Measurements from ENCODE around the gene CRACR2A. TPM values are rescaled to one million over a fixed set of nuclear protein-coding genes. Genes with fewer than 3 reads are reported as not detected.

Gene CRACR2A
- total and polyA plus RNA-seq, 2 of the 13 experiments (the other 11 are each of a cell fraction or from before 2014, with no cell fraction given), result 0.09 to 0.20 TPM

DNA sequence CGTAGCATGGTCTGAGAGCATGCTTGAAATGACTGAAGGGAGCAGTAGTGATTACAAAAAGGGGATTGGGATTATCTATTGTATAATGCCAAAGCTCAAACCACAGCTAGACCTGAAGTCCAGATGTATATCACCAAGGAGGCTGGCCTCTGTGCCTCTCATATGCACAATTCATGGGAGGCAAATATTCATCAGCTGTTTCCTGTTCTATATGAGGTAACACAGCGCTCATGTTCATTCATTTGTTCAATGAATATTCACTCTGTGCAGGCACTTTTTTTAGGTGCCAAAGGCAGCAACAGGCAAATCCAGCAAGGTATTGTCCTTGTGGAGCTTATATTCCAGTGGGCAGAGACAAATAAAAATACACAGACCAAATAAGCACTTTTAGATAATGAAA, 39.0 kb downstream of the CRACR2A start:
- Histone ChIP-seq H3K9me3 (ENCODE audit: low read length) (no peaks in the 10 kb centered on the region), H3K9ac (ENCODE audit: insufficient read depth, low read depth, low read length) (no peak overlapping the region), H3K27me3 (ENCODE audit: control insufficient read depth in 1 of 2, insufficient read depth in 2 of 2, low read length in 2 of 2) (no peaks in the 10 kb centered on the region), H4K20me1 (ENCODE audit: insufficient read depth, low read length) (no peaks in the 10 kb centered on the region), H3K79me2 (ENCODE audit: insufficient read depth, low read length) (no peaks in the 10 kb centered on the region), H3K4me2 (ENCODE audit: low read depth, low read length) (no peak overlapping the region), H3K4me1 (ENCODE audit: insufficient read depth, low read length) (peaks cover 21% of the 10 kb centered on the region), H3K27ac (ENCODE audit: extremely low read length, insufficient read depth, low read length) (no peak overlapping the region), H3K36me3 (replicated peaks in 1 of 2; ENCODE audit: control insufficient read depth in 1 of 2, insufficient read depth in 2 of 2, low read length in 2 of 2) (no peaks in the 10 kb centered on the region), H3K4me3 (replicated peaks in 1 of 3; ENCODE audit: insufficient read depth in 1 of 3, low read depth in 2 of 3, low read length in 3 of 3) (no peak overlapping the region), H2AFZ (ENCODE audit: low read length) (no peak overlapping the region)
- intact Hi-C loops (cut with micrococcal nuclease; ENCODE audit: unreplicated experiment), result no loop called here
- FAIRE-seq (no peak), DNase-seq (ENCODE audit: low spot score) (no peak), ATAC-seq (no peak)
- TF ChIP-seq, protein P1, sequence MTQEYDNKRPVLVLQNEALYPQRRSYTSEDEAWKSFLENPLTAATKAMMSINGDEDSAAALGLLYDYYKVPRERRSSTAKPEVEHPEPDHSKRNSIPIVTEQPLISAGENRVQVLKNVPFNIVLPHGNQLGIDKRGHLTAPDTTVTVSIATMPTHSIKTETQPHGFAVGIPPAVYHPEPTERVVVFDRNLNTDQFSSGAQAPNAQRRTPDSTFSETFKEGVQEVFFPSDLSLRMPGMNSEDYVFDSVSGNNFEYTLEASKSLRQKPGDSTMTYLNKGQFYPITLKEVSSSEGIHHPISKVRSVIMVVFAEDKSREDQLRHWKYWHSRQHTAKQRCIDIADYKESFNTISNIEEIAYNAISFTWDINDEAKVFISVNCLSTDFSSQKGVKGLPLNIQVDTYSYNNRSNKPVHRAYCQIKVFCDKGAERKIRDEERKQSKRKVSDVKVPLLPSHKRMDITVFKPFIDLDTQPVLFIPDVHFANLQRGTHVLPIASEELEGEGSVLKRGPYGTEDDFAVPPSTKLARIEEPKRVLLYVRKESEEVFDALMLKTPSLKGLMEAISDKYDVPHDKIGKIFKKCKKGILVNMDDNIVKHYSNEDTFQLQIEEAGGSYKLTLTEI (CRISPR knock-in tag; conservative IDR thresholded peaks at IDR 0.05), result no peak
- TF ChIP-seq U2AF1 (optimal IDR thresholded peaks at IDR 0.05; ENCODE audit: low read depth, low read length) (no peak), DR1 (CRISPR knock-in tag; IDR thresholded peaks at IDR 0.05) (no peak), ZNF660 (CRISPR knock-in tag; IDR thresholded peaks at IDR 0.05; ENCODE audit: borderline replicate concordance, low read depth) (no peak), ESRRA (CRISPR knock-in tag; IDR thresholded peaks at IDR 0.05; ENCODE audit: low read depth) (no peak), SP2 (CRISPR knock-in tag; IDR thresholded peaks at IDR 0.05) (no peak), GMEB1 (CRISPR knock-in tag; IDR thresholded peaks at IDR 0.05; ENCODE audit: borderline replicate concordance) (no peak), MXD4 (CRISPR knock-in tag; IDR thresholded peaks at IDR 0.05) (no peak), ZNF576 (CRISPR knock-in tag; IDR thresholded peaks at IDR 0.05) (no peak), NBN (conservative IDR thresholded peaks at IDR 0.05) (no peak), ZNF761 (CRISPR knock-in tag; conservative IDR thresholded peaks at IDR 0.05) (no peak)
- TF ChIP-seq, protein P2, sequence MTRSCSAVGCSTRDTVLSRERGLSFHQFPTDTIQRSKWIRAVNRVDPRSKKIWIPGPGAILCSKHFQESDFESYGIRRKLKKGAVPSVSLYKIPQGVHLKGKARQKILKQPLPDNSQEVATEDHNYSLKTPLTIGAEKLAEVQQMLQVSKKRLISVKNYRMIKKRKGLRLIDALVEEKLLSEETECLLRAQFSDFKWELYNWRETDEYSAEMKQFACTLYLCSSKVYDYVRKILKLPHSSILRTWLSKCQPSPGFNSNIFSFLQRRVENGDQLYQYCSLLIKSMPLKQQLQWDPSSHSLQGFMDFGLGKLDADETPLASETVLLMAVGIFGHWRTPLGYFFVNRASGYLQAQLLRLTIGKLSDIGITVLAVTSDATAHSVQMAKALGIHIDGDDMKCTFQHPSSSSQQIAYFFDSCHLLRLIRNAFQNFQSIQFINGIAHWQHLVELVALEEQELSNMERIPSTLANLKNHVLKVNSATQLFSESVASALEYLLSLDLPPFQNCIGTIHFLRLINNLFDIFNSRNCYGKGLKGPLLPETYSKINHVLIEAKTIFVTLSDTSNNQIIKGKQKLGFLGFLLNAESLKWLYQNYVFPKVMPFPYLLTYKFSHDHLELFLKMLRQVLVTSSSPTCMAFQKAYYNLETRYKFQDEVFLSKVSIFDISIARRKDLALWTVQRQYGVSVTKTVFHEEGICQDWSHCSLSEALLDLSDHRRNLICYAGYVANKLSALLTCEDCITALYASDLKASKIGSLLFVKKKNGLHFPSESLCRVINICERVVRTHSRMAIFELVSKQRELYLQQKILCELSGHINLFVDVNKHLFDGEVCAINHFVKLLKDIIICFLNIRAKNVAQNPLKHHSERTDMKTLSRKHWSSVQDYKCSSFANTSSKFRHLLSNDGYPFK (CRISPR knock-in tag; IDR thresholded peaks at IDR 0.05; ENCODE audit: borderline replicate concordance), result no peak
- in situ Hi-C loops (cut with HindIII; ENCODE audit: extremely low pct_ligation_motif_present, low pct_unique_long_range_greater_than_20kb), result no loop called here
- POLR2A ChIA-PET, result no interaction called here
- no TSS peak for BruUV-seq (replicated peaks)
- CTCF ChIA-PET (ENCODE audit: low intra/inter-chr PET ratio, low total read pairs), result no interaction called here
- 39% methylated on average over 2 of the region's 2 CpGs for WGBS (ENCODE audit: low lambda C conversion rate)

Data from HepG2 (cell line).